RWPE2 (cell line): Measurements from ENCODE around the gene FMN1.

ENCODE experiments used
- ATAC-seq: fragments of 200-7000 bp; cut with Tn5 transposase; 3 replicates; pipeline ENCODE4 v1.9.1; 2021; ENCODE audit warnings: low read depth
- DNase-seq: peaks from one replicate; pipeline ENCODE4 v3.0.0-alpha.2; 2020; ENCODE audit warnings: low spot score
- H3K27ac ChIP-seq: fragments of 450-650 bp; 2 replicates; pipeline ENCODE4 v1.5.1; 2017; ENCODE audit warnings: mild to moderate bottlenecking; ENCODE audit not compliant: poor library complexity, severe bottlenecking
- H3K27me3 ChIP-seq: fragments of 250-450 bp; sonication (Bioruptor Pico); 2 replicates; pipeline ENCODE4 v1.5.1; 2021; ENCODE audit warnings: mild to moderate bottlenecking, moderate library complexity; ENCODE audit not compliant: insufficient read depth, poor library complexity, severe bottlenecking
- H3K36me3 ChIP-seq: fragments of 250-450 bp; sonication (Bioruptor Pico); 2 replicates; pipeline ENCODE4 v1.5.1; 2020; ENCODE audit warnings: low read depth, mild to moderate bottlenecking, moderate library complexity
- H3K4me1 ChIP-seq: fragments of 250-450 bp; sonication (Bioruptor Pico); 2 replicates; pipeline ENCODE4 v1.5.1; 2021; ENCODE audit warnings: mild to moderate bottlenecking, moderate library complexity; ENCODE audit not compliant: insufficient read depth, poor library complexity, severe bottlenecking
- H3K4me3 ChIP-seq: fragments of 250-450 bp; sonication (Bioruptor Pico); 2 replicates; pipeline ENCODE4 v1.5.1; 2021; ENCODE audit warnings: mild to moderate bottlenecking, moderate library complexity; ENCODE audit not compliant: severe bottlenecking
- H3K9me3 ChIP-seq: fragments of 250-450 bp; sonication (Bioruptor Pico); 2 replicates; pipeline ENCODE4 v1.5.1; 2021; ENCODE audit warnings: mild to moderate bottlenecking, moderate library complexity; ENCODE audit not compliant: severe bottlenecking
- CTCF ChIP-seq: fragments of 450-650 bp; IDR thresholded peaks from one replicate; pipeline ENCODE4 v1.5.1; 2017; ENCODE audit warnings: mild to moderate bottlenecking, moderate library complexity; ENCODE audit not compliant: poor library complexity, severe bottlenecking

FMN1 gene

GRCh38 chr15:33099213-33099612 is 95.3 kb downstream of the FMN1 start:
- ATAC-seq: no peak

DNA sequence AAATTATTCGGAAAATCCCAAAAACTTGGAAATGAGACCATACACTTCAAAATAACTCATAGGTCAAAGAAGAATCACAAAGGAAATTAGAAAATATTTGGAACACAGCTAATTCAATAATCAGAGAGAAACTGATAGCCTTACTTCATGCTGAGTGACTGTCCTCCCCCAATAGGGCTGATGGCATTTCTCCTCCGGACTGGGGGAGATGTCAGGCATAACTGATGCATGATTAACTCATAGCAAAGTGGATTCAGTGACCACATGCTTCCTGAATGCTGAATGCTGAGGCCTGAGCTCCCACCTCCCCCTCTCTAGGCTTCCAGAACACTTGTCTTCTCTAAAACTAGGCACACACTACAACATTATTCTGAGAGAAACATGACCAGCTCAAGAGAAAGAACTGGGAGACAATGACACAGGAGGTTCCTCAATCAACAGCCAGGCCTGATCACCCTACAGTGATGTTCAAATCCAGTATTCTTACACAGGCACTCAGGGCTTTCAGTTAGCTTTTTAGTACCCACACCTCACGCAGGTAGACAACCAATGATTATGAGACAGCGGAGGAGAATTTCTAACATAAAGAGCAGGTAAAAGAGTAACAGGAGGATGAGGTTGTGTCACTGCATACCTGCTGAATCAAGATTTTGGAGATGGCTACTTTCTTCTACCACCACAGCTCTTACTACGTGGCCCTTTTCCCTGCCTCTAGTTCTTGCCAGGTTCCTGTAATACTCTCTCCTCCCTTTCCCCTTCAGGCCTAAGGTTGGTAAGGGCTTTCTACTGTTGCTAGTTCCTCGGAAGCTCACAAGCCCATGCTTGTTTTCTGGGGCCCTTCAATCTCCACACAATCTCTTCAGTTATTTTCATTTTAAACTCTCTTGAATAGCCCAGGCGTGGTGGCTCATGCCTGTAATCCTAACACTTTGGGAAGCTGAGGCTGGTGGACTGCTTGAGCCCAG is 96.1 kb downstream of the FMN1 start:
- H3K4me3 ChIP-seq: no peak overlapping the region
- peak overlapping the region; percentile 23 for H3K27ac ChIP-seq
- DNase-seq (no peak), ATAC-seq (peak; percentile 94)
- no peaks in the 10 kb centered on the region for H3K9me3 ChIP-seq
- H3K4me1 ChIP-seq: peaks cover 14% of the 10 kb centered on the region
- no peak for TF ChIP-seq CTCF
- H3K36me3 ChIP-seq: no peaks in the 10 kb centered on the region
- no peaks in the 10 kb centered on the region for H3K27me3 ChIP-seq

More at GRCh38 chr15:33099213-33099612, 95.3 kb downstream of the FMN1 start:
- Histone ChIP-seq H3K27ac (no peak overlapping the region), H3K4me3 (no peak overlapping the region), H3K9me3 (no peaks in the 10 kb centered on the region), H3K27me3 (no peaks in the 10 kb centered on the region), H3K36me3 (no peaks in the 10 kb centered on the region), H3K4me1 (peaks cover 16% of the 10 kb centered on the region)
- TF ChIP-seq CTCF: no peak
- no peak for DNase-seq

GRCh38 chr15:33096134-33096533 is 98.4 kb downstream of the FMN1 start:
- no peaks in the 10 kb centered on the region for H3K9me3 ChIP-seq
- peaks cover 14% of the 10 kb centered on the region for H3K4me1 ChIP-seq
- no peaks in the 10 kb centered on the region for H3K36me3 ChIP-seq
- no peak for ATAC-seq
- DNase-seq: no peak
- H3K4me3 ChIP-seq: no peak overlapping the region
- no peaks in the 10 kb centered on the region for H3K27me3 ChIP-seq
- no peak for TF ChIP-seq CTCF
- no peak overlapping the region for H3K27ac ChIP-seq

DNA sequence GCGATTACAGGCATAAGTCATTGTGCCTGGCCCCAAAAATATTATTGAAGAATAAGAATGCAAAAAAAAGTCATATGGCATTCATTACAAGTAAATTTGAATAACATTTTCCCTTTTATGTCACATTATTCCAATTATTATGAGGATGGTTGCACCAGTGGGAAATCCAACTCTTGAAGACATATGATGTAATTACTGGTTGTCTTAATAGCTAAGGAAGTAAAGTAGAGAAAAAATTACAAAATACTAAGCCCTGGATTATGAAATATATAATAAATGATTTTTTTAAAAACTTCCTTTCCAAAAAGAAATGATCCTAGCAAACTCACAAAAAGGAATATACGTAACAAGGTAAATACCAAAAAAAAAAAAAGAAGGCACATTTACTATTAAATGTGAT is 98.9 kb downstream of the FMN1 start:
- no peaks in the 10 kb centered on the region for H3K36me3 ChIP-seq
- no peaks in the 10 kb centered on the region for H3K27me3 ChIP-seq
- no peaks in the 10 kb centered on the region for H3K9me3 ChIP-seq
- DNase-seq: no peak
- TF ChIP-seq CTCF: no peak
- H3K4me1 ChIP-seq: peaks cover 14% of the 10 kb centered on the region
- H3K4me3 ChIP-seq: no peak overlapping the region
- ATAC-seq: no peak
- H3K27ac ChIP-seq: no peak overlapping the region

- no peak for DNase-seq
- H3K36me3 ChIP-seq: no peaks in the 10 kb centered on the region
- no peak overlapping the region for H3K27ac ChIP-seq
- no peaks in the 10 kb centered on the region for H3K9me3 ChIP-seq
- no peak for ATAC-seq
- H3K4me1 ChIP-seq: peaks cover 25% of the 10 kb centered on the region
- H3K27me3 ChIP-seq: no peaks in the 10 kb centered on the region
- no peak for TF ChIP-seq CTCF
- no peak overlapping the region for H3K4me3 ChIP-seq
Observed at GRCh38 chr15:33094336-33094735, 100.2 kb downstream of the FMN1 start.
